HG02884 (cell line): ENCODE results near the gene PROM2.
"Not testable (repeated sequence)": the region's sequence is repeated elsewhere in the genome, so short reads cannot be mapped to it uniquely, and the experiment has no call there.

Experiments
- ATAC-seq: cut with Tn5 transposase; IDR thresholded peaks from one replicate; pipeline ENCODE4 v1.9.1; 2021; ENCODE audit warnings: mild to moderate bottlenecking, moderate library complexity; ENCODE audit not compliant: unreplicated experiment

PROM2 gene

GRCh38 chr2:95274291-95275150 lies at the start of gene PROM2:
TSS of gene PROM2 (plus strand) at chr2:95274449. CDS start at chr2:95274586, 137 bp downstream.
- ATAC-seq = no peak

- no peak for ATAC-seq
These were observed 48.6 kb upstream of the PROM2 start for GRCh38 chr2:95225658-95226057.

GRCh38 chr2:95231723-95232122 lies 42.5 kb upstream of the PROM2 start:
- no peak for ATAC-seq

- ATAC-seq = no peak
These were observed 42.0 kb upstream of the PROM2 start for GRCh38 chr2:95232232-95232631.

- no peak for ATAC-seq
These were observed 39.9 kb upstream of the PROM2 start for GRCh38 chr2:95234286-95234785.

GRCh38 chr2:95234816-95235215 lies 39.4 kb upstream of the PROM2 start:
- ATAC-seq = no peak

- ATAC-seq = no peak
These were observed 36.1 kb upstream of the PROM2 start for GRCh38 chr2:95238131-95238530.

- ATAC-seq = no peak
These were observed 34.2 kb upstream of the PROM2 start for GRCh38 chr2:95240091-95240490.

GRCh38 chr2:95240556-95240955 lies 33.7 kb upstream of the PROM2 start:
- ATAC-seq = no peak

GRCh38 chr2:95242084-95242483 lies 32.2 kb upstream of the PROM2 start:
- ATAC-seq = not testable (repeated sequence)

- ATAC-seq = no peak
These were observed 16.0 kb upstream of the PROM2 start for GRCh38 chr2:95258271-95258670.

GRCh38 chr2:95260028-95261023 lies 13.9 kb upstream of the PROM2 start:
- ATAC-seq = no peak

- ATAC-seq = no peak
These were observed 12.6 kb upstream of the PROM2 start for GRCh38 chr2:95261602-95262001.

GRCh38 chr2:95262896-95263542 lies 11.2 kb upstream of the PROM2 start:
- ATAC-seq = no peak

- ATAC-seq = no peak
These were observed 9.6 kb upstream of the PROM2 start for GRCh38 chr2:95264624-95265023.

- ATAC-seq = no peak
These were observed 9.1 kb upstream of the PROM2 start for GRCh38 chr2:95265182-95265581.

GRCh38 chr2:95266781-95267430 lies 7.3 kb upstream of the PROM2 start:
- no peak for ATAC-seq

GRCh38 chr2:95267458-95268210 lies 6.6 kb upstream of the PROM2 start:
- no peak for ATAC-seq

- no peak for ATAC-seq
These were observed 5.8 kb upstream of the PROM2 start for GRCh38 chr2:95268211-95269035.
